ENCODE measurements around the gene KRT7.

Gene KRT7

GRCh38 chr12:52199294-52199919 is 33.6 kb upstream of the KRT7 start:
- CTCF ChIA-PET: interaction anchor here (0.8 to 1.5 kb wide), 4 partner anchors 13 to 22 kb away, joined by 3 to 5 read pairs (median 3); no protein-coding TSS in a partner anchor
- DNase-seq (ENCODE audit: extremely low spot score): no peak
- TF ChIP-seq CTCF (IDR thresholded peaks at IDR 0.05; ENCODE audit: control extremely low read depth, extremely low read depth, low read depth, missing control alignments): no peak
- POLR2A ChIA-PET: no interaction called here

GRCh38 chr12:52200086-52200780 is 32.8 kb upstream of the KRT7 start:
- ChIA-PET CTCF (interaction anchor here (0.8 to 1.5 kb wide), 5 partner anchors 12 to 371 kb away, joined by 3 to 5 read pairs (median 3); no protein-coding TSS in a partner anchor), POLR2A (no interaction called here)
- no peak for TF ChIP-seq CTCF (IDR thresholded peaks at IDR 0.05; ENCODE audit: control extremely low read depth, extremely low read depth, low read depth, missing control alignments)
- no peak for DNase-seq (ENCODE audit: extremely low spot score)

GRCh38 chr12:52200781-52201450 is 32.1 kb upstream of the KRT7 start:
- TF ChIP-seq CTCF (IDR thresholded peaks at IDR 0.05; ENCODE audit: control extremely low read depth, extremely low read depth, low read depth, missing control alignments): no peak
- ChIA-PET CTCF (interaction anchor here (0.9 to 1.5 kb wide), 2 partner anchors 11 to 370 kb away, joined by 3 read pairs; no protein-coding TSS in a partner anchor), POLR2A (no interaction called here)
- no peak for DNase-seq (ENCODE audit: extremely low spot score)

GRCh38 chr12:52201451-52201839 is 31.6 kb upstream of the KRT7 start:
- no peak for DNase-seq (ENCODE audit: extremely low spot score)
- TF ChIP-seq CTCF (IDR thresholded peaks at IDR 0.05; ENCODE audit: control extremely low read depth, extremely low read depth, low read depth, missing control alignments): no peak
- POLR2A ChIA-PET: no interaction called here
- CTCF ChIA-PET: interaction anchor here (0.9 to 1.3 kb wide), 2 partner anchors 11 to 369 kb away, joined by 3 to 6 read pairs; no protein-coding TSS in a partner anchor

GRCh38 chr12:52202361-52203078 is 30.5 kb upstream of the KRT7 start:
- DNase-seq (ENCODE audit: extremely low spot score): no peak
- ChIA-PET CTCF (interaction anchor here (1.3 kb wide), 1 partner anchor 10 kb away, joined by 6 read pairs; no protein-coding TSS in a partner anchor), POLR2A (no interaction called here)
- no peak for TF ChIP-seq CTCF (IDR thresholded peaks at IDR 0.05; ENCODE audit: control extremely low read depth, extremely low read depth, low read depth, missing control alignments)
